Endothelial cell of umbilical vein (primary cell): ENCODE results near the gene INS. TPM values are rescaled to one million over a fixed set of nuclear protein-coding genes. Genes with fewer than 3 reads are reported as not detected.

Experiments used
- BruUV-seq: library from RNA; stranded (reverse); fragments of 400-500 nt; replicated peaks from 2 replicates; lab custom pipeline; 2021; lab: Mats Ljungman, UMichigan
- CTCF ChIA-PET: fragments of 300-600, 350-600 bp; sonication (Branson Sonifier 250); formaldehyde crosslinking; loops from one replicate; lab custom pipeline; 2021; ENCODE audit warnings: antibody characterized with exemption, inconsistent platforms; lab: Charles Lee
- POLR2A ChIA-PET: fragments of 300-600, 350-600 bp; sonication (Branson Sonifier 250); formaldehyde crosslinking; loops from one replicate; lab custom pipeline; 2021; ENCODE audit warnings: antibody characterized with exemption, inconsistent platforms; lab: Charles Lee
- DNase-seq: peaks from one replicate; pipeline ENCODE4 v3.0.0-alpha.2; 2011; ENCODE audit warnings: low read depth, low spot score
- FAIRE-seq: peaks from 2 replicates; lab custom pipeline; 2011; peaks lifted over from hg19 to GRCh38; lab: Jason Lieb, UNC
- H2AFZ ChIP-seq: 2 replicates; pipeline ENCODE4 v1.6.0; 2012; ENCODE audit warnings: low read depth, low read length, control low read depth, inconsistent platforms
- H3K27ac ChIP-seq: 2 replicates; pipeline ENCODE4 v1.5.1; 2011; ENCODE audit warnings: low read depth, mild to moderate bottlenecking, control low read depth, low read length, moderate library complexity; ENCODE audit not compliant: insufficient read depth
- H3K27me3 ChIP-seq, 2 experiments: 2 replicates each; pipeline versions ENCODE4 v1.6.0 to v1.6.1; 2011; ENCODE audit warnings: low read length in 2 of 2, mixed read lengths in 1 of 2; ENCODE audit not compliant: control insufficient read depth in 2 of 2, insufficient read depth in 2 of 2
- H3K36me3 ChIP-seq, 2 experiments: 2 replicates in 1 of 2; 3 replicates in 1 of 2; pipeline ENCODE4 v1.5.1; 2011; ENCODE audit warnings: low read length in 2 of 2, mild to moderate bottlenecking in 1 of 2, moderate library complexity in 1 of 2; ENCODE audit not compliant: control insufficient read depth in 2 of 2, insufficient read depth in 2 of 2; ENCODE audit errors: extremely low read depth in 1 of 2
- H3K4me1 ChIP-seq: 3 replicates; pipeline ENCODE4 v1.5.1; 2011; ENCODE audit warnings: mild to moderate bottlenecking, low read length; ENCODE audit not compliant: control insufficient read depth, insufficient read depth; ENCODE audit errors: extremely low read depth
- H3K4me2 ChIP-seq: 2 replicates; pipeline ENCODE4 v1.6.1; 2011; ENCODE audit warnings: low read length, control low read depth, mixed read lengths; ENCODE audit not compliant: insufficient read depth
- H3K4me3 ChIP-seq, 3 experiments: fragments of 200-600 bp in 1 of 3; sonication (generic), shearing (Covaris generic) in 1 of 3; replicated peaks in 1 of 3; 2 replicates each; pipeline ENCODE4 v1.5.1; 2011 to 2016; ENCODE audit warnings: control low read depth in 3 of 3, low read length in 3 of 3, mild to moderate bottlenecking in 2 of 3, inconsistent platforms in 1 of 3, low read depth in 1 of 3, moderate library complexity in 1 of 3; ENCODE audit not compliant: insufficient read depth in 1 of 3
- H3K79me2 ChIP-seq: 2 replicates; pipeline ENCODE4 v1.6.0; 2012; ENCODE audit warnings: low read length, inconsistent platforms; ENCODE audit not compliant: control insufficient read depth, insufficient read depth
- H3K9ac ChIP-seq: replicated peaks from 2 replicates; pipeline ENCODE3; 2011; ENCODE audit warnings: low read length, control low read depth; ENCODE audit not compliant: insufficient read depth; ENCODE audit errors: extremely low read depth
- H3K9me1 ChIP-seq: replicated peaks from 3 replicates; pipeline ENCODE4 v1.6.0; 2011; ENCODE audit warnings: mild to moderate bottlenecking, low read length; ENCODE audit not compliant: control insufficient read depth, insufficient read depth; ENCODE audit errors: extremely low read depth
- H3K9me3 ChIP-seq: replicated peaks from 2 replicates; pipeline ENCODE4 v1.5.1; 2012; ENCODE audit warnings: low read length, inconsistent platforms; ENCODE audit not compliant: control insufficient read depth, insufficient read depth
- H4K20me1 ChIP-seq: replicated peaks from 2 replicates; pipeline ENCODE3; 2011; ENCODE audit warnings: mild to moderate bottlenecking, low read length; ENCODE audit not compliant: control insufficient read depth, insufficient read depth; ENCODE audit errors: extremely low read depth
- CTCF ChIP-seq, 2 donors: IDR thresholded peaks; 1 replicate in 1 of 2; 2 replicates in 1 of 2; pipeline ENCODE4 v1.5.1; 2011; ENCODE audit warnings: low read length in 2 of 2, mild to moderate bottlenecking in 2 of 2, moderate library complexity in 2 of 2, control low read depth in 1 of 2, inconsistent platforms in 1 of 2, low read depth in 1 of 2; ENCODE audit not compliant: insufficient read depth in 1 of 2; ENCODE audit errors: extremely low read depth in 1 of 2
- EZH2 ChIP-seq: IDR thresholded peaks from 2 replicates; pipeline ENCODE4 v1.6.1; 2012; ENCODE audit warnings: borderline replicate concordance, low read depth, mild to moderate bottlenecking, moderate library complexity, low read length, inconsistent platforms; ENCODE audit not compliant: severe bottlenecking
- FOS ChIP-seq: IDR thresholded peaks from 2 replicates; pipeline ENCODE4 v1.6.1; 2011; ENCODE audit warnings: mild to moderate bottlenecking, low read length, moderate library complexity, borderline replicate concordance; ENCODE audit not compliant: insufficient read depth
- GATA2 ChIP-seq: IDR thresholded peaks from 2 replicates; pipeline ENCODE4 v1.7.0; 2011; ENCODE audit warnings: low read depth, mild to moderate bottlenecking, moderate library complexity, mixed read lengths, low read length; ENCODE audit not compliant: insufficient read length, insufficient read depth
- JUN ChIP-seq: IDR thresholded peaks from 2 replicates; pipeline ENCODE4 v1.6.1; 2011; ENCODE audit warnings: borderline replicate concordance, low read depth; ENCODE audit not compliant: insufficient read length, insufficient read depth
- MAX ChIP-seq: IDR thresholded peaks from 2 replicates; pipeline ENCODE4 v1.6.1; 2011; ENCODE audit not compliant: insufficient read depth, insufficient read length
- MYC ChIP-seq: IDR thresholded peaks from one replicate; pipeline ENCODE4 v1.6.1; 2011; ENCODE audit warnings: mild to moderate bottlenecking, low read depth, low read length
- POLR2A ChIP-seq: IDR thresholded peaks from 2 replicates; pipeline ENCODE4 v1.6.1; 2012; ENCODE audit warnings: low read depth, mild to moderate bottlenecking, control low read depth, low read length
- POLR2AphosphoS5 ChIP-seq: IDR thresholded peaks from 2 replicates; pipeline ENCODE4 v1.6.1; 2012; ENCODE audit warnings: low read depth, mild to moderate bottlenecking, control low read depth, low read length, moderate library complexity; ENCODE audit not compliant: insufficient read depth
- dilution Hi-C: fragments of 300-500 bp; cut with MboI; formaldehyde crosslinking; loops from one replicate; pipeline ENCODE4 v1.15.0; 2019; ENCODE audit warnings: low sequenced_read_pairs; ENCODE audit not compliant: extremely low pct_ligation_motif_present
- intact Hi-C: fragments of 100-400 bp; cut with micrococcal nuclease; formaldehyde crosslinking; loops from one replicate; pipeline ENCODE4 v1.10.0; 2022
- polyA plus RNA-seq, 4 experiments: library from polyadenylated mRNA; depleted of rRNA in 3 of 4; stranded (reverse) in 3 of 4; unstranded in 1 of 4; fragments of >200 nt; gene quantifications; 2 replicates each; pipeline versions ENCODE4 v1.2.1 to v1.2.3, GENCODE V29; 2011 to 2012; ENCODE audit warnings: missing spikeins in 1 of 4
- total RNA-seq: library from RNA; stranded (reverse); gene quantifications from 2 replicates; pipeline ENCODE4 v1.2.3, GENCODE V29; 2021

INS gene
- total and polyA plus RNA-seq, 2 donors (not counting 3 experiments of a cell fraction or from before 2014, with no cell fraction given) = not detected

- no peak for TF ChIP-seq CTCF (IDR thresholded peaks at IDR 0.05; ENCODE audit: extremely low read depth in 1 of 2, insufficient read depth in 1 of 2, low read depth in 1 of 2, low read length in 2 of 2)
- no peak for TF ChIP-seq GATA2
- TF ChIP-seq MAX = no peak
- TF ChIP-seq POLR2A = no peak
- TF ChIP-seq FOS = no peak
- no peak for TF ChIP-seq EZH2
- TF ChIP-seq MYC = no peak
- TF ChIP-seq JUN = no peak
- no peak for TF ChIP-seq POLR2AphosphoS5
- ChIA-PET POLR2A (no interaction called here), CTCF (interaction anchor here (1.0 kb wide), 1 partner anchor 12 kb away, joined by 3 read pairs; no protein-coding TSS in a partner anchor)
- Histone ChIP-seq H3K4me2 (no peak overlapping the region), H4K20me1 (no peaks in the 10 kb centered on the region), H3K9me3 (no peaks in the 10 kb centered on the region), H3K27me3 (no peaks in the 10 kb centered on the region), H3K4me3 (no peak overlapping the region), H3K36me3 (no peaks in the 10 kb centered on the region), H2AFZ (no peak overlapping the region), H3K4me1 (no peaks in the 10 kb centered on the region), H3K79me2 (no peaks in the 10 kb centered on the region), H3K27ac (no peak overlapping the region), H3K9me1 (no peaks in the 10 kb centered on the region), H3K9ac (no peak overlapping the region)
- dilution Hi-C loops = no loop called here
- intact Hi-C loops = no loop called here
- DNase-seq = no peak
- no peak for FAIRE-seq
- BruUV-seq = no TSS peak
These were observed 13.4 kb upstream of the INS start for GRCh38 chr11:2174361-2174760.
